Activated CD8-positive, alpha-beta T cell treated with anti-CD3 and anti-CD28 coated beads, Interleukin-2, amount 10 ng/mL, durations not matched to agents 7 days and 5 days (primary cell): ENCODE measurements around the gene SLC9A9. TPM values are rescaled to one million over a fixed set of nuclear protein-coding genes. Genes with fewer than 3 reads are reported as not detected.

Experiments
- ATAC-seq: fragments of 150-1000 bp; cut with Tn5 transposase; one replicate; pipeline ENCODE4 v1.10.0; 2021; ENCODE audit warnings: moderate library complexity
- CTCF ChIA-PET: fragments of 350-600 bp; sonication (Branson Sonifier 250); formaldehyde crosslinking; loops from one replicate; lab custom pipeline; 2021; ENCODE audit warnings: antibody characterized with exemption; lab: Charles Lee
- POLR2A ChIA-PET: fragments of 350-600 bp; sonication (Branson Sonifier 250); formaldehyde crosslinking; loops from one replicate; lab custom pipeline; 2021; ENCODE audit warnings: antibody characterized with exemption; lab: Charles Lee
- DNase-seq: peaks from one replicate; pipeline ENCODE4 v3.0.0-alpha.2; 2020
- H3K27ac Mint-ChIP-seq: one replicate; pipeline ENCODE4 v1.8.0; 2021; ENCODE audit warnings: mild to moderate bottlenecking, mixed read lengths
- H3K27me3 Mint-ChIP-seq: one replicate; pipeline ENCODE4 v1.8.0; 2021; ENCODE audit warnings: low read depth, mixed read lengths
- H3K36me3 Mint-ChIP-seq: one replicate; pipeline ENCODE4 v1.8.0; 2021; ENCODE audit warnings: low read depth, mixed read lengths
- H3K4me1 Mint-ChIP-seq: one replicate; pipeline ENCODE4 v1.8.0; 2021; ENCODE audit warnings: low read depth, mixed read lengths
- H3K4me3 Mint-ChIP-seq: one replicate; pipeline ENCODE4 v1.8.0; 2021; ENCODE audit warnings: mild to moderate bottlenecking, mixed read lengths
- H3K9me3 Mint-ChIP-seq: one replicate; pipeline ENCODE4 v1.8.0; 2022; ENCODE audit warnings: mixed read lengths; ENCODE audit not compliant: insufficient read depth
- total RNA-seq, 2 experiments: library from RNA; stranded (reverse); gene quantifications; one replicate each; pipeline ENCODE4 v1.2.3, GENCODE V29; 2021

SLC9A9 gene
- total RNA-seq, 2 experiments from 2014 or later = 6.6 to 7.4 TPM

DNA sequence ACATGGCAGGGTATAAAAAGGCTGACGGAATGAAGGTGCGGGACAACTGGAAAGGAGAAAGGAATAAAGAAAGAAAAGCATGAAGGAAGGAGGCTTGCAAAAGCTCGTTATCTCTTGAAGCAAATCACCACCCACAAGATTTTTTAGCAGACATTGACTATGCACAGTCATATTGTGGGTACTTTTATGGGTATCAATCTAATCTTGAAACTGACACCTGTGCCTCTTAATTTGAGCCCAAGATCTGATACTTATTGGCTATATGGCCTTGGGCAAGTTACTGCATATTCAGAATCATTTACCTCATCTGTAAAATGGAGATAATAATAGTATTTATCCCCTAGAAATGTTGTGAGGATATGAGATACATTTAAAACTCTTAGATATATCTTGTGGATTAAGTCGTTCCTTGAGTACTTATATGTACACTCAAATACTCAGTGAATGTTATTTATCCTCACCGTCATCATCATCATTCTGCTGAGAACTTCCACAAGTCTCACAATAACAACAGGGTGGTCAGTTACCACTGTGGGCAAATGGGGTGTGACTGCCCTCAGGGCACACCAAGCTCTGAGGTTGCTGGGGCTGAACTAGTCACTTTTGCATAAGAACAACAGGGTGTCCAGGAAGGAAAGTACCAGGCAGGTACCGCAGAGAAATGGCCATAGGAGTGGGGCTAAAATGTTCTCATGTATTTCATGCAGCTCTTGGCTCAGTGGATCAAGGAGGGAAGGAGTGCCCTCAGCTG is 266.1 kb downstream of the SLC9A9 start:
- H3K27me3 Mint-ChIP-seq = no peaks in the 10 kb centered on the region

DNA sequence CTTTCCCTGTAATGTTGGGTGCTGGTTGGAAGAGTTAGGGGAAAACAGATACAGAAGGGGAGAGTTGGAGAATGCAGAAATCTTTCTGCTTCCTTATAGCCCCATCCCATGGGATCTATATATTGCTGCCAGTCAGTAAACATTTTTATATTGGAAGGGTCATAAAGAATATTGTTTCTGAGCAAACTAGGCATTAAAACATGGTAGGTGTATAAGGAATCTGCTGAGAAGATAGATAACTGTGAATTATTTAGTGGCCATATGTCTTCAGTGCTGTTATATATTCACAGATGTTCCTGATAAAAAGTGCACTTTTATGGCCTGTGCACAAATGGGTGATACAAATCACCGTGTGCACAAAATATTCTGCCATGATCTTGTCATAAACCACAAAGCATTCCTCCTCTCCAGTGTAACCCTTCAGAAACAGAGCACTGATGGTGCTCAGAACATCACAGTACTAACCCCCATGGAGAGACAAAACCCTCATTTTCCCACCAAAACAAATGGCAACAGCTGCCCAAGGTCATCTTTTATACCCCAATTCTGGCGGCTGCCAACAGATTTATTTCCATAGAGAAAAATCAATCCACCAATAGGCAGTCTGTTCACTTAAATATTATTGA is 269.3 kb downstream of the SLC9A9 start:
- Mint-ChIP-seq H3K9me3 (no peaks in the 10 kb centered on the region), H3K4me1 (no peaks in the 10 kb centered on the region), H3K36me3 (no peaks in the 10 kb centered on the region), H3K27ac (no peak overlapping the region), H3K4me3 (no peak overlapping the region), H3K27me3 (no peaks in the 10 kb centered on the region)
- POLR2A ChIA-PET = no interaction called here
- ATAC-seq = no peak
- CTCF ChIA-PET = no interaction called here
- DNase-seq = no peak

More for the DNA sequence above, 266.1 kb downstream of the SLC9A9 start:
- DNase-seq (no peak), ATAC-seq (no peak)
- Mint-ChIP-seq H3K4me1 (peaks cover 4% of the 10 kb centered on the region), H3K4me3 (no peak overlapping the region), H3K27ac (no peak overlapping the region), H3K36me3 (no peaks in the 10 kb centered on the region), H3K9me3 (no peaks in the 10 kb centered on the region)
- POLR2A ChIA-PET = no interaction called here
- CTCF ChIA-PET = no interaction called here

DNA sequence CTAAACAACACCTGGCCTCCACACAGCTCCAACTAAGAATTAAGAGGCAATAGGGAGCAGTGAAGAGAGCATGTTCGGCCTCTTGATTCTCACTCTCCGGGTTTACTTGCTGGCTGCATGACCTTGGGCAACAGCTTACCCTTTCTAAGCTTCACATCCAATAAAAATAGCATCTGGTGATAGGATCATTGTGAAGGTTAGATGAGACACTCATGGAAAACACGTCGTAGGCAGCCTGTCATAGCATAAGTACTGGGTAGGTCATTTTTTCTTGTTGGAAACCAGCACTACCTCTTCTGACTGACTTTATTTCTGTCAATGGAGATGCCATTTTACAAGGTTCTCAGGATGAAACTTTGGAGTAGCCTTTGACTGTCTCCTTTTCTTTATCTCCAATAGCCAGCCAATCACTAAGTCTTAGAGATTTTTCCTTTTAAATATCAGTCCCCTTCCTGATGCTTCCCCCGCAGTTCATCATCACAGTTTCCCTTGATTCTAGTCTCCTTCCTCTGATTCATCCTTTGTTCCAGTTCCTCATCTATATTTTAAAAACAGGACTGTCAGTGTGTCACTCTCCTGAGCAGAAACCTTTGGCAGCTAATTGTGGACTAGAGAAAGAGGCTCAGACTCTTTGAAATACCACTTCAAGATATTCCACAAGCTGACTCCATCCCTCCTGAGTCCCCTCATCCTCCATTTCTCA is 271.5 kb downstream of the SLC9A9 start:
- H3K36me3 Mint-ChIP-seq = no peaks in the 10 kb centered on the region
- H3K9me3 Mint-ChIP-seq = no peaks in the 10 kb centered on the region
- ChIA-PET POLR2A (no interaction called here), CTCF (interaction anchor here (1.0 kb wide), 1 partner anchor 18 kb away, joined by 3 read pairs; no protein-coding TSS in a partner anchor)
- no peak overlapping the region for H3K4me3 Mint-ChIP-seq
- H3K4me1 Mint-ChIP-seq = no peaks in the 10 kb centered on the region
- no peak for ATAC-seq
- H3K27ac Mint-ChIP-seq = no peak overlapping the region
- no peak for DNase-seq
- H3K27me3 Mint-ChIP-seq = no peaks in the 10 kb centered on the region

DNA sequence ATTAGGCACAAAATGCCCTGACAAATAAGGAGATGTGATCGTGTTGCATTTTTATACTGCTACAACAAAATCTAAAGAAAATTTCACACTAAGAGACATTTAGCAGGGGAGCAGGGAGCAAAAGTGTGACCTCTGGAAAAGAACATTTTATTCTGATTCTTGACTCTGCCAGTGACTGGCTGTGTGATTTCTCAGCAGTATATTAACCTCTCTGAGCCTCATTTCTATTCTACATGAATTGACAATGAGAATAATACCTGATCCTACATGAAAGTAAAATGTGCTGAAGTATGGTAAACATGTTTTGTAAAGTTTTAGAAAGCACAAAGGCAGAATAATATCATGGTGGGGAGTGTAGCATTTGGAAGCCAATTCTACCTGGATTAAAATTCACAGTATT is 273.3 kb downstream of the SLC9A9 start:
- ChIA-PET POLR2A (no interaction called here), CTCF (no interaction called here)
- H3K4me3 Mint-ChIP-seq = no peak overlapping the region
- no peaks in the 10 kb centered on the region for H3K36me3 Mint-ChIP-seq
- ATAC-seq (no peak), DNase-seq (no peak)
- no peaks in the 10 kb centered on the region for H3K27me3 Mint-ChIP-seq
- no peaks in the 10 kb centered on the region for H3K9me3 Mint-ChIP-seq
- no peak overlapping the region for H3K27ac Mint-ChIP-seq
- no peaks in the 10 kb centered on the region for H3K4me1 Mint-ChIP-seq

DNA sequence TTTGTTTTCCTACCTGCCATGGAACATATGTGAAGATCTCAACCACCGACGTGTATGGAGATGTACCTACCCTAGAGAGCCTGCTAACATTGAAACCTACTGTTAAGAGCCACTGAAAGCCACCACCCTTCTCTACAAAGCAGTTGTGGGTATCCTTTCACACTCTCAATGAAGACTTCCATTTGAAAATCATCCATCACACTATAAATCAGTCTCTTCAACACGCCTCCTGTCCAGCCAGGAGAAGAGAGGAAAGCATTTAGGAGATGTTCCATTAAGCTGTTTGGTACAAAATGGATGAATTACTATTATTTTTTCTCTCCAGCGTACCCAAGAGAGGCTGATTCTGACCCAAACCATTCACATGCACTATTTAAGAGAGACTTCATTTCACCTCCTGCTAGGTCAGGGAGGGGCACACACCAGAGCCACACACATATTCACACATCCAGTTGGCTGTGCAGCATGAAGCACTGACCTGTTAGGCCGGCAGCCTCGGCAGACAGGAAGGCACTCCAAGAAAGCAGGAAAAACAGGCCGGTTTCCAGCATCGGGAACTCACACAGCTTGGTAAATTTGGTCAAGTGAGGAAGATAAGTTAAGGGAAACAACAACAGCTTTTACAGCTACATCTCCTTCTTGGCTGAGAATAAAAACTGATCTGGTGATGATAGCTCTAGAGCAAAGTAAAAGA is 274.5 kb downstream of the SLC9A9 start:
- no peaks in the 10 kb centered on the region for H3K36me3 Mint-ChIP-seq
- no peak for ATAC-seq
- no peaks in the 10 kb centered on the region for H3K9me3 Mint-ChIP-seq
- ChIA-PET CTCF (no interaction called here), POLR2A (no interaction called here)
- no peak overlapping the region for H3K27ac Mint-ChIP-seq
- no peaks in the 10 kb centered on the region for H3K27me3 Mint-ChIP-seq
- H3K4me1 Mint-ChIP-seq = no peaks in the 10 kb centered on the region
- DNase-seq = no peak
- H3K4me3 Mint-ChIP-seq = no peak overlapping the region

DNA sequence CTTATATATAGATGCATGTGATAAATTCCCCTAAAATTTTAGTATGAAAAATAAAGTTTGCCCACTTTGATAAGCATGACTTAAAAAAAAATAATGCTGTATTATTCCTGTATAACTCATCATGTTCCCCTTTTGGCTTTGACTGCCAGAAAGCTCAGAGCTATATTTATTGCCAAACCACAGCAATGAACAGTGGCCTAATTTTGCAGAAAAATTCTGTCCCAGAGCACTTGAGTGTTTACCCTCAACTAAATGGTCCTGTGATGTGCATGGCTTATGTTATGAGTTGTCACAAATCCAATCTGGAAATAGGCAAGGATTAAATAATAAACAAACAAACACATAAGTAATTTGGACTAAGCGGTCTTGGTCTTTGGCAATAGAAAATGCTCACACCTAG is 276.7 kb downstream of the SLC9A9 start:
- no peaks in the 10 kb centered on the region for H3K9me3 Mint-ChIP-seq
- ATAC-seq (no peak), DNase-seq (no peak)
- H3K4me3 Mint-ChIP-seq = no peak overlapping the region
- no peaks in the 10 kb centered on the region for H3K4me1 Mint-ChIP-seq
- H3K27me3 Mint-ChIP-seq = no peaks in the 10 kb centered on the region
- H3K27ac Mint-ChIP-seq = no peak overlapping the region
- ChIA-PET POLR2A (no interaction called here), CTCF (no interaction called here)
- H3K36me3 Mint-ChIP-seq = no peaks in the 10 kb centered on the region

DNA sequence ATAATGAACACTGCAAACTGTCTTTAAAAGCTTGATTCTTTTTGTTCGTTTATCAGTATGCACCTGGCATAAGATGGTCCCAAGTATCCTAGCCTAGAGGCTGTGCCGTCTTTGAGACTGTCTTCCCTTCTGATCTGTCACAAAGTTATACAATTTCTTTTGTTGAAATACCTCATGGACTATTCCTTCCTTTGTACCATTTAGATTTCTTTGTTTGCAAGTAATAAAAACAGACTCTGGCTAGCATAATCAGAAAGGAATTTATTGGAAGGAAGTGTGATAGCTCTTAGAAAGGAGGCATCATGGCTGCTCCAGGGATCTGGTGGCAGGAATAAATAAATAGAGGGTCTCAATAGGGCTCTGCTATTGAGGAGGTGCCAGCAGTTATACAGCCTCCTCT is 280.4 kb downstream of the SLC9A9 start:
- no peaks in the 10 kb centered on the region for H3K4me1 Mint-ChIP-seq
- no peak for DNase-seq
- CTCF ChIA-PET = no interaction called here
- H3K4me3 Mint-ChIP-seq = no peak overlapping the region
- H3K9me3 Mint-ChIP-seq = no peaks in the 10 kb centered on the region
- no peaks in the 10 kb centered on the region for H3K36me3 Mint-ChIP-seq
- H3K27me3 Mint-ChIP-seq = no peaks in the 10 kb centered on the region
- no peak overlapping the region for H3K27ac Mint-ChIP-seq
- ATAC-seq = no peak
- POLR2A ChIA-PET = no interaction called here

DNA sequence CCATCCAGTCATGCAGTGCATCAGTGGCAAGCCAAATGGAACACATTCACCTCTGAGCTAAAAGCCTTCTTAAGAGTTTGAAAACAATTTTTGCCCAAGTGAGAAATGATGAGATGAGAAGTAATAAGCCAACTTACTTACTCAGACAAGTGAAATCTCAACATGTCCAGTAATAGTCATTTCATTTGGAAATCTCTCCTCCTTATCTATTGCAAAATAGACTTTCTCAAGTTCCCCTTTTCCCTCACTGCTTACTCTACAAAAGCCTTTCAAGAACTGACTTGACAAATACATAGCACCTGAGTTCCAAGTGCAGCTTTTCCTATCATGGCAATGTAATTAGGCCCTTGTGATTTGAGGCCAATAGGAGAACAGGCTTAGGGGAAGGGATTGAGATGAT is 282.3 kb downstream of the SLC9A9 start:
- ATAC-seq (no peak), DNase-seq (no peak)
- no peaks in the 10 kb centered on the region for H3K27me3 Mint-ChIP-seq
- no peaks in the 10 kb centered on the region for H3K36me3 Mint-ChIP-seq
- H3K27ac Mint-ChIP-seq = no peak overlapping the region
- H3K4me1 Mint-ChIP-seq = no peaks in the 10 kb centered on the region
- no peaks in the 10 kb centered on the region for H3K9me3 Mint-ChIP-seq
- CTCF ChIA-PET = no interaction called here
- H3K4me3 Mint-ChIP-seq = no peak overlapping the region
- POLR2A ChIA-PET = interaction anchor here (0.6 kb wide), 1 partner anchor 1827 kb away, joined by 3 read pairs; no protein-coding TSS in a partner anchor

DNA sequence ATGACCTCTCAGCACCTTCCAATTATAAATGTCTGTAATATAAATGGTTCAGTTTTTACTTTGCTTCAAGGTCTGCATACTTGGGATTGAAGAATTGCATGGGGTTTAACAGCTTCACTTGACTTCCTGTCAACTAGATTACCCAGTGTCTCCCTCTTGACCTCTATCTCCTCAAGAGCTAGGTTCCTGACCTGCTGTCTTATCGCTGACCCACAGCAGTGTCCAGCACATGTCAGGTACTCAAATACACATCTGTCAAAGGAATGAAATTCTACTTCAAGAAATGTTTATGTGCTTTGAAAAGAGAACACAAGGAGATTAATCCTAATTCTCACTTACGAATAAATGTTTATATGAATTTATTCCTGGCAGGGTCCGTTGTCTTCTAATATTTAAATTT is 284.5 kb downstream of the SLC9A9 start:
- ChIA-PET POLR2A (no interaction called here), CTCF (no interaction called here)
- DNase-seq (no peak), ATAC-seq (no peak)
- no peak overlapping the region for H3K4me3 Mint-ChIP-seq
- H3K27ac Mint-ChIP-seq = no peak overlapping the region
- no peaks in the 10 kb centered on the region for H3K27me3 Mint-ChIP-seq
- H3K36me3 Mint-ChIP-seq = no peaks in the 10 kb centered on the region
- H3K9me3 Mint-ChIP-seq = no peaks in the 10 kb centered on the region
- H3K4me1 Mint-ChIP-seq = no peaks in the 10 kb centered on the region

DNA sequence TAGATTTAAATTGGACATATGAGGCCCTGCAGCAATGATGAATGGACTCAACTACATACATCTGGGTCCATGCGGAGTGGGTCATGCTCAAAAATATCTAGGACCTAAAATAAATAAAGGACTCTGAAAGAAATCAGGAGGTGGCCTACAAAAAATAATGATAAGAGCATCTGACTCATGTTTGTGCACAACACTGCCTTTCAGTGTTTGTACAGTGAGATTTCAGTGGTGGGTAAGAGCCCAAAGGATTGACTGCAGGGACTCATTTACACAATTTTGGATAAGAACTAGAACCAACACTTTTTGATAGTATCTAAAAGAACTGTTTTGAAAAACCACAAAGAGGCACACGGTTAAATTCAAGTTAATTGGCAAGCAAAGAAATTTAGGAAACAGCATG is 285.5 kb downstream of the SLC9A9 start:
- H3K27ac Mint-ChIP-seq = no peak overlapping the region
- ChIA-PET POLR2A (no interaction called here), CTCF (no interaction called here)
- ATAC-seq = no peak
- H3K9me3 Mint-ChIP-seq = no peaks in the 10 kb centered on the region
- DNase-seq = no peak
- H3K4me3 Mint-ChIP-seq = no peak overlapping the region
- H3K4me1 Mint-ChIP-seq = no peaks in the 10 kb centered on the region
- no peaks in the 10 kb centered on the region for H3K27me3 Mint-ChIP-seq
- no peaks in the 10 kb centered on the region for H3K36me3 Mint-ChIP-seq

DNA sequence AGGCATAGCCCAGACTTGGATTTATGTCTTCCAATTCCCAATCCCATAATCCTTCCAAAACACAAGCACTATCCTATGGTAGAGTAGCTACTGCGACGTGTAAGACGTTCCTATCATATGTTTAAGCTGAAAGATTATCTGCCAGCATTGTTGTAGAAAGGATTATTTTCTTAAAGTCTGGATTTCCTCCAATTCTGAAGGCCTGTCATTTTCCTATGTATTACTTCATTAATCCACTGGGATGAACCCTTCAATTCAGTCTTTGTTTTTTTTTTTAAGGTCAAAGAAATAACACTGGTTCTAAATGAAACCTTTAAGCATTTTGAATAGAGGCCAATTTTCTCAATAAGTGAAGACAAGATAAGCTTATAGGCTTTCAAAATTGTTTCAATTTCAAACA is 289.0 kb downstream of the SLC9A9 start:
- H3K36me3 Mint-ChIP-seq = peaks cover 3% of the 10 kb centered on the region
- H3K4me3 Mint-ChIP-seq = no peak overlapping the region
- no peaks in the 10 kb centered on the region for H3K27me3 Mint-ChIP-seq
- CTCF ChIA-PET = interaction anchor here (0.7 to 1.0 kb wide), 2 partner anchors 18 to 404 kb away, joined by 3 read pairs; no protein-coding TSS in a partner anchor
- POLR2A ChIA-PET = no interaction called here
- ATAC-seq = no peak
- peaks cover 6% of the 10 kb centered on the region for H3K9me3 Mint-ChIP-seq
- H3K27ac Mint-ChIP-seq = no peak overlapping the region
- no peak for DNase-seq
- H3K4me1 Mint-ChIP-seq = no peaks in the 10 kb centered on the region

DNA sequence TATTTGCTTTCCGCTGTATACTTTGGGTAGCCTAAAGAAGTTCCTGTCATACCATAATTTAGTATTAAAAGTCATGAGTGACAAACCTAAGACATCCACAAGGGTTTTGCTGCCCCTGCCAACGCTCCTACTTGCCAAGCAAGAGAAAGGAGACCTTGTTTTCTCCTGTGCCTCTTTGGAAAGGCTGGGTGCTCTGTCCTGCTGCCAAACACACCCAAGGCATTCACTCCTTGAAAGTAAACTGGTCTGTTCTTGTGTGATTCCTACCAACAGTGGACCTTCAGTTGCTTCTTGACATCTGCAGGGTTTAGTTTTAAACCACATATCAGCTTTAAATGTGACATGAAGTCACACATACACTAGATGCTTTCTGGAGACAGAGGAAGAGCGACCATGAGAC is 295.4 kb downstream of the SLC9A9 start:
- H3K36me3 Mint-ChIP-seq = peaks cover 3% of the 10 kb centered on the region
- ATAC-seq = no peak
- H3K4me3 Mint-ChIP-seq = no peak overlapping the region
- no peaks in the 10 kb centered on the region for H3K4me1 Mint-ChIP-seq
- ChIA-PET CTCF (no interaction called here), POLR2A (no interaction called here)
- peaks cover 6% of the 10 kb centered on the region for H3K9me3 Mint-ChIP-seq
- H3K27me3 Mint-ChIP-seq = no peaks in the 10 kb centered on the region
- DNase-seq = no peak
- no peak overlapping the region for H3K27ac Mint-ChIP-seq
